Panc1 (cell line): ENCODE data around the gene ITPKC.

Experiments
- CTCF ChIP-seq: fragments of 450-650 bp; IDR thresholded peaks from 2 replicates; pipeline ENCODE4 v1.5.1; 2017; ENCODE audit warnings: mild to moderate bottlenecking
- POLR2AphosphoS5 ChIP-seq: IDR thresholded peaks from 2 replicates; pipeline ENCODE4 v1.6.1; 2012; ENCODE audit warnings: mild to moderate bottlenecking, low read depth, low read length, moderate library complexity

- TF ChIP-seq CTCF (no peak), POLR2AphosphoS5 (no peak)
Observed at GRCh38 chr19:40709817-40710216, 7.1 kb upstream of the ITPKC start.
